Parathyroid adenoma (tissue), 2 donors: ENCODE data around the gene KERA.

ENCODE experiments used
- H2AFZ ChIP-seq: fragments of 300-600 bp; sonication (generic); one replicate; pipeline ENCODE4 v1.7.0; 2017; ENCODE audit warnings: antibody characterized with exemption, mild to moderate bottlenecking
- H3K27ac ChIP-seq: fragments of 300-600 bp; sonication (generic); one replicate; pipeline ENCODE4 v1.7.0; 2017
- H3K27me3 ChIP-seq: fragments of 300-600 bp; sonication (generic); one replicate; pipeline ENCODE4 v1.7.0; 2017; ENCODE audit warnings: low read length; ENCODE audit not compliant: control insufficient read depth, insufficient read depth
- H3K36me3 ChIP-seq: fragments of 300-600 bp; sonication (generic); one replicate; pipeline ENCODE4 v1.7.0; 2017; ENCODE audit warnings: low read length; ENCODE audit not compliant: control insufficient read depth, insufficient read depth
- H3K4me1 ChIP-seq: fragments of 300-600 bp; sonication (generic); one replicate; pipeline ENCODE4 v1.7.0; 2017; ENCODE audit warnings: control low read depth
- H3K4me2 ChIP-seq: fragments of 300-600 bp; sonication (generic); one replicate; pipeline ENCODE4 v1.7.0; 2017; ENCODE audit warnings: low read length
- H3K4me3 ChIP-seq: fragments of 300-600 bp; sonication (generic); one replicate; pipeline ENCODE4 v1.7.0; 2017; ENCODE audit warnings: low read depth, low read length
- H3K79me2 ChIP-seq: fragments of 300-600 bp; sonication (generic); one replicate; pipeline ENCODE4 v1.7.0; 2017; ENCODE audit warnings: control low read depth
- H3K9ac ChIP-seq: fragments of 300-600 bp; sonication (generic); one replicate; pipeline ENCODE4 v1.7.0; 2017; ENCODE audit warnings: mild to moderate bottlenecking
- H3K9me3 ChIP-seq: fragments of 300-600 bp; sonication (generic); one replicate; pipeline ENCODE4 v1.7.0; 2017; ENCODE audit warnings: low read length; ENCODE audit not compliant: control insufficient read depth
- CTCF ChIP-seq: fragments of 300-600 bp; sonication (generic); IDR thresholded peaks from one replicate; pipeline ENCODE4 v1.7.0; 2017; ENCODE audit warnings: antibody characterized with exemption, mild to moderate bottlenecking
- donor health status: primary hyperparathyroidism.

KERA gene

GRCh38 chr12:91043408-91043807 lies 14.4 kb downstream of the KERA start:
- Histone ChIP-seq H3K36me3 (no peaks in the 10 kb centered on the region), H2AFZ (no peak overlapping the region), H3K27me3 (no peaks in the 10 kb centered on the region), H3K9me3 (no peaks in the 10 kb centered on the region), H3K27ac (no peak overlapping the region), H3K4me3 (no peak overlapping the region), H3K79me2 (no peaks in the 10 kb centered on the region), H3K9ac (no peak overlapping the region), H3K4me1 (no peaks in the 10 kb centered on the region), H3K4me2 (no peak overlapping the region)
- TF ChIP-seq CTCF = no peak

- Histone ChIP-seq H3K4me2 (no peak overlapping the region), H3K9ac (no peak overlapping the region), H3K79me2 (no peaks in the 10 kb centered on the region), H3K4me1 (no peaks in the 10 kb centered on the region), H2AFZ (no peak overlapping the region), H3K9me3 (no peaks in the 10 kb centered on the region), H3K4me3 (no peak overlapping the region), H3K27ac (no peak overlapping the region), H3K36me3 (no peaks in the 10 kb centered on the region), H3K27me3 (no peaks in the 10 kb centered on the region)
- TF ChIP-seq CTCF = no peak
Observed at GRCh38 chr12:91040096-91040755, 17.6 kb downstream of the KERA start.

- TF ChIP-seq CTCF = no peak
Observed at GRCh38 chr12:91037276-91037675, 20.5 kb downstream of the KERA start.

GRCh38 chr12:91033251-91033650 lies 24.6 kb downstream of the KERA start:
- Histone ChIP-seq H3K4me2 (no peak overlapping the region), H3K4me1 (no peaks in the 10 kb centered on the region), H3K36me3 (no peaks in the 10 kb centered on the region), H3K9ac (no peak overlapping the region), H2AFZ (no peak overlapping the region), H3K79me2 (no peaks in the 10 kb centered on the region), H3K27ac (no peak overlapping the region), H3K4me3 (no peak overlapping the region), H3K9me3 (no peaks in the 10 kb centered on the region), H3K27me3 (no peaks in the 10 kb centered on the region)
- TF ChIP-seq CTCF = no peak

More at GRCh38 chr12:91037276-91037675, 20.5 kb downstream of the KERA start:
- Histone ChIP-seq H3K4me1 (no peaks in the 10 kb centered on the region), H3K27me3 (no peaks in the 10 kb centered on the region), H3K4me3 (no peak overlapping the region), H3K9me3 (no peaks in the 10 kb centered on the region), H3K9ac (no peak overlapping the region), H3K79me2 (no peaks in the 10 kb centered on the region), H3K4me2 (no peak overlapping the region), H3K36me3 (no peaks in the 10 kb centered on the region), H2AFZ (no peak overlapping the region), H3K27ac (no peak overlapping the region)
